SK-N-MC (cell line): ENCODE results near the gene NDUFAF2.

Experiments
- EZH2 ChIP-seq: fragments of 200-600 bp; sonication (generic); IDR thresholded peaks from one replicate; pipeline ENCODE4 v1.6.1; 2017; ENCODE audit warnings: antibody characterized with exemption
- FOXP2 ChIP-seq: optimal IDR thresholded peaks from 2 replicates; pipeline ENCODE3; 2011; ENCODE audit warnings: mild to moderate bottlenecking, moderate library complexity; ENCODE audit not compliant: insufficient read depth; ENCODE audit errors: extremely low read length, control extremely low read depth
- POLR2AphosphoS5 ChIP-seq: IDR thresholded peaks from 2 replicates; pipeline ENCODE4 v1.6.1; 2012; ENCODE audit warnings: mild to moderate bottlenecking, low read depth, low read length, borderline replicate concordance

- TF ChIP-seq EZH2 = no peak
- no peak for TF ChIP-seq POLR2AphosphoS5
- no peak for TF ChIP-seq FOXP2
Measured at GRCh38 chr5:61059499-61059898, 114.5 kb downstream of the NDUFAF2 start.
